ENCODE results near the gene NEDD4L. TPM values are rescaled to one million over a fixed set of nuclear protein-coding genes. Genes with fewer than 3 reads are reported as not detected.

The NEDD4L gene
- total and polyA plus RNA-seq, 10 of the 15 experiments (the other 5 are each of a cell fraction or from before 2014, with no cell fraction given): 7.4 to 24.0 (median 17.7) TPM

GRCh38 chr18:58046093-58046793, 2.2 kb downstream of the NEDD4L start:
- H2AFZ ChIP-seq (ENCODE audit: control insufficient read depth, low read depth, low read length): no peak overlapping the region
- TF ChIP-seq YBX1 (IDR thresholded peaks at IDR 0.05) (no peak), STAT3 (IDR thresholded peaks at IDR 0.05; ENCODE audit: low read depth, low read length) (no peak), SRF (IDR thresholded peaks at IDR 0.05; ENCODE audit: low read depth in 2 of 2, low read length in 2 of 2) (no peak), MYB (IDR thresholded peaks at IDR 0.05; ENCODE audit: borderline replicate concordance, low read depth, low read length) (no peak)
- POLR2A ChIA-PET: interaction anchor here (0.8 kb wide), 1 partner anchor 91 kb away, joined by 3 read pairs; no protein-coding TSS in a partner anchor
- no peaks in the 10 kb centered on the region for H3K9me3 ChIP-seq (replicated peaks; ENCODE audit: control insufficient read depth, insufficient read depth, low read length)
- H3K27me3 ChIP-seq (replicated peaks in 1 of 2; ENCODE audit: control insufficient read depth in 2 of 2, insufficient read depth in 2 of 2, low read length in 1 of 2): no peaks in the 10 kb centered on the region
- H3K27ac ChIP-seq (ENCODE audit: control insufficient read depth, insufficient read depth): no peak overlapping the region
- CTCF ChIA-PET: interaction anchor here (1.0 to 6.9 kb wide), 8 partner anchors 27 to 89 kb away, joined by 3 to 117 read pairs (median 6); no protein-coding TSS in a partner anchor
- no peak for DNase-seq (ENCODE audit: low read depth, low spot score)
- in situ Hi-C loops (cut with MboI): loop anchor here (5.0 kb wide), 1 partner anchor 76 kb away; no protein-coding TSS in a partner anchor
- H3K36me3 ChIP-seq (ENCODE audit: control insufficient read depth in 2 of 2, insufficient read depth in 2 of 2, low read length in 1 of 2): no peaks in the 10 kb centered on the region
- FAIRE-seq: no peak
- no peak overlapping the region for H3K9ac ChIP-seq (ENCODE audit: control insufficient read depth, insufficient read depth, low read length)
- H3K4me3 ChIP-seq: peak overlapping the region; percentile 96
- intact Hi-C loops (cut with micrococcal nuclease; ENCODE audit: unreplicated experiment): loop anchor here (10.0 kb wide), 2 partner anchors 279 to 411 kb away; no protein-coding TSS in a partner anchor
- H3K4me1 ChIP-seq (ENCODE audit: control insufficient read depth, insufficient read depth, low read length): peaks cover 6% of the 10 kb centered on the region; the same call in 1 of the 2 replicates
- SMC1A ChIA-PET (ENCODE audit: uncharacterized antibody, unreplicated experiment): interaction anchor here (0.7 to 4.8 kb wide), 11 partner anchors 44 to 207 kb away, joined by 3 to 31 read pairs (median 4); no protein-coding TSS in a partner anchor
- peaks cover 5% of the 10 kb centered on the region for H3K79me2 ChIP-seq (ENCODE audit: control insufficient read depth, insufficient read depth, low read length)
- BruUV-seq (replicated peaks): TSS peak; percentile 44
- no peak for ATAC-seq
- H3K4me2 ChIP-seq (ENCODE audit: control insufficient read depth, insufficient read depth): peak overlapping the region; percentile 92
- RAD21 ChIA-PET (ENCODE audit: unreplicated experiment): interaction anchor here (0.6 to 3.8 kb wide), 7 partner anchors 39 to 164 kb away, joined by 3 to 25 read pairs (median 3); no protein-coding TSS in a partner anchor
- H4K20me1 ChIP-seq (ENCODE audit: control insufficient read depth, insufficient read depth): no peaks in the 10 kb centered on the region
- 56% methylated on average over 9 of the region's 9 CpGs for WGBS (ENCODE audit: insufficient coverage, insufficient replicate concordance, low lambda C conversion rate, missing lambda C conversion rate)
